GM23338 (cell line): ENCODE results near the gene SLC23A3.

Experiments
- CREB1 ChIP-seq: fragments of 250-450 bp; sonication (Bioruptor Pico); IDR thresholded peaks from 2 replicates; pipeline ENCODE4 v1.5.0; 2020; ENCODE audit warnings: low read depth, mild to moderate bottlenecking, moderate library complexity
- EZH2 ChIP-seq: fragments of 200-600 bp; sonication (generic); IDR thresholded peaks from one replicate; pipeline ENCODE4 v1.8.0; 2017; ENCODE audit warnings: antibody characterized with exemption, mild to moderate bottlenecking, low read depth; ENCODE audit not compliant: unreplicated experiment
- EZH2phosphoT487 ChIP-seq: fragments of 200-600 bp; sonication (generic); IDR thresholded peaks from one replicate; pipeline ENCODE4 v1.8.1; 2018; ENCODE audit warnings: antibody characterized with exemption; ENCODE audit not compliant: unreplicated experiment
- POLR2AphosphoS5 ChIP-seq: IDR thresholded peaks from 2 replicates; pipeline ENCODE4 v1.6.1; 2016; ENCODE audit warnings: antibody characterized with exemption, low read depth
- TF ChIP-seq, protein P1 (sequence below), 2 experiments: fragments of 200-600 bp in 1 of 2; sonication (generic) in 1 of 2; conservative IDR thresholded peaks; 2 replicates each; pipeline versions ENCODE4 v1.5.1 to v1.6.1; 2016 to 2017; ENCODE audit warnings: antibody characterized with exemption in 2 of 2, low read depth in 2 of 2, mild to moderate bottlenecking in 2 of 2, moderate library complexity in 1 of 2
- TF ChIP-seq, protein P2 (sequence below): IDR thresholded peaks from one replicate; pipeline ENCODE4 v1.6.1; 2018; ENCODE audit warnings: antibody characterized with exemption; ENCODE audit not compliant: unreplicated experiment
- TF ChIP-seq, protein P3 (sequence below): IDR thresholded peaks from 2 replicates; pipeline ENCODE4 v1.6.1; 2016; ENCODE audit warnings: antibody characterized with exemption

DNA sequence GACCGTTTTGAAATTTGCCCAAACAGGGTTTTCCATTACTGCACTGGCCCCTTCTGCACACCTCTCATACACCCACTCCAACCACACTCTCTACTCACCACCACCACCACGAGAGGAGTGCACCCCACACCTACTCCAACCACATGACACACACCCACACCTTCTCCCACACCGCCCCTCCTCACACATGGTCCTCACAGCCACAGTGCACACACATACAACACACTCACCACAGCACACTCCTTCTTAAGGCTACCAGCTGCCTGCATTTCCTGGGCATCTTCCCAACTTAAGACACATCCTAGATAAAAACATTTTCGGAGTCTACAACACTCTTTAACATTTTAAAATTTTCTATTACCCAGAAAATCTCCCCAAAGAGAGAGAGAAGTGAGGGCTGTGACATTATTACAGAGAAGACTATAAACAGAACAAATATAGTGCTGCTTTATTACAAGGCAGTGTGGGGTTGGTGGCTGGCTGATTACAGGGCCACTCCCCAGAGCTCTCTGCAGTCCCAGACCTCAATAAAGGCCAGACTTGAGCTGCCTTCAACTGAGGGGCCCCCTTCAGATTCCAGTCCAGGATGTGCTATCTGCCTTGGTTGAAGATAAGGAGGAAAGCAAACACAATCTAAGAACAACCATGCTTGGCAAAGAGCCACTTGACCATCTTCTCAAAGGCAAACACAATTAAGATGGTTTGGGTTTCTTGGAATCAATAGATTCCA is 45.3 kb downstream of the SLC23A3 start:
- no peak for TF ChIP-seq EZH2
- TF ChIP-seq, protein P1, sequence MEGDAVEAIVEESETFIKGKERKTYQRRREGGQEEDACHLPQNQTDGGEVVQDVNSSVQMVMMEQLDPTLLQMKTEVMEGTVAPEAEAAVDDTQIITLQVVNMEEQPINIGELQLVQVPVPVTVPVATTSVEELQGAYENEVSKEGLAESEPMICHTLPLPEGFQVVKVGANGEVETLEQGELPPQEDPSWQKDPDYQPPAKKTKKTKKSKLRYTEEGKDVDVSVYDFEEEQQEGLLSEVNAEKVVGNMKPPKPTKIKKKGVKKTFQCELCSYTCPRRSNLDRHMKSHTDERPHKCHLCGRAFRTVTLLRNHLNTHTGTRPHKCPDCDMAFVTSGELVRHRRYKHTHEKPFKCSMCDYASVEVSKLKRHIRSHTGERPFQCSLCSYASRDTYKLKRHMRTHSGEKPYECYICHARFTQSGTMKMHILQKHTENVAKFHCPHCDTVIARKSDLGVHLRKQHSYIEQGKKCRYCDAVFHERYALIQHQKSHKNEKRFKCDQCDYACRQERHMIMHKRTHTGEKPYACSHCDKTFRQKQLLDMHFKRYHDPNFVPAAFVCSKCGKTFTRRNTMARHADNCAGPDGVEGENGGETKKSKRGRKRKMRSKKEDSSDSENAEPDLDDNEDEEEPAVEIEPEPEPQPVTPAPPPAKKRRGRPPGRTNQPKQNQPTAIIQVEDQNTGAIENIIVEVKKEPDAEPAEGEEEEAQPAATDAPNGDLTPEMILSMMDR (conservative IDR thresholded peaks at IDR 0.05; ENCODE audit: low read depth in 2 of 2): no peak
- TF ChIP-seq POLR2AphosphoS5: no peak
- no peak for TF ChIP-seq EZH2phosphoT487
- TF ChIP-seq, protein P2, sequence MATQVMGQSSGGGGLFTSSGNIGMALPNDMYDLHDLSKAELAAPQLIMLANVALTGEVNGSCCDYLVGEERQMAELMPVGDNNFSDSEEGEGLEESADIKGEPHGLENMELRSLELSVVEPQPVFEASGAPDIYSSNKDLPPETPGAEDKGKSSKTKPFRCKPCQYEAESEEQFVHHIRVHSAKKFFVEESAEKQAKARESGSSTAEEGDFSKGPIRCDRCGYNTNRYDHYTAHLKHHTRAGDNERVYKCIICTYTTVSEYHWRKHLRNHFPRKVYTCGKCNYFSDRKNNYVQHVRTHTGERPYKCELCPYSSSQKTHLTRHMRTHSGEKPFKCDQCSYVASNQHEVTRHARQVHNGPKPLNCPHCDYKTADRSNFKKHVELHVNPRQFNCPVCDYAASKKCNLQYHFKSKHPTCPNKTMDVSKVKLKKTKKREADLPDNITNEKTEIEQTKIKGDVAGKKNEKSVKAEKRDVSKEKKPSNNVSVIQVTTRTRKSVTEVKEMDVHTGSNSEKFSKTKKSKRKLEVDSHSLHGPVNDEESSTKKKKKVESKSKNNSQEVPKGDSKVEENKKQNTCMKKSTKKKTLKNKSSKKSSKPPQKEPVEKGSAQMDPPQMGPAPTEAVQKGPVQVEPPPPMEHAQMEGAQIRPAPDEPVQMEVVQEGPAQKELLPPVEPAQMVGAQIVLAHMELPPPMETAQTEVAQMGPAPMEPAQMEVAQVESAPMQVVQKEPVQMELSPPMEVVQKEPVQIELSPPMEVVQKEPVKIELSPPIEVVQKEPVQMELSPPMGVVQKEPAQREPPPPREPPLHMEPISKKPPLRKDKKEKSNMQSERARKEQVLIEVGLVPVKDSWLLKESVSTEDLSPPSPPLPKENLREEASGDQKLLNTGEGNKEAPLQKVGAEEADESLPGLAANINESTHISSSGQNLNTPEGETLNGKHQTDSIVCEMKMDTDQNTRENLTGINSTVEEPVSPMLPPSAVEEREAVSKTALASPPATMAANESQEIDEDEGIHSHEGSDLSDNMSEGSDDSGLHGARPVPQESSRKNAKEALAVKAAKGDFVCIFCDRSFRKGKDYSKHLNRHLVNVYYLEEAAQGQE: no peak
- TF ChIP-seq CREB1 (CRISPR knock-in tag): no peak
- TF ChIP-seq, protein P3, sequence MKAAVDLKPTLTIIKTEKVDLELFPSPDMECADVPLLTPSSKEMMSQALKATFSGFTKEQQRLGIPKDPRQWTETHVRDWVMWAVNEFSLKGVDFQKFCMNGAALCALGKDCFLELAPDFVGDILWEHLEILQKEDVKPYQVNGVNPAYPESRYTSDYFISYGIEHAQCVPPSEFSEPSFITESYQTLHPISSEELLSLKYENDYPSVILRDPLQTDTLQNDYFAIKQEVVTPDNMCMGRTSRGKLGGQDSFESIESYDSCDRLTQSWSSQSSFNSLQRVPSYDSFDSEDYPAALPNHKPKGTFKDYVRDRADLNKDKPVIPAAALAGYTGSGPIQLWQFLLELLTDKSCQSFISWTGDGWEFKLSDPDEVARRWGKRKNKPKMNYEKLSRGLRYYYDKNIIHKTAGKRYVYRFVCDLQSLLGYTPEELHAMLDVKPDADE: no peak
